Measurements from ENCODE around the gene TRIP4.
"Not testable (repeated sequence)": the region's sequence is repeated elsewhere in the genome, so short reads cannot be mapped to it uniquely, and the experiment has no call there.

TRIP4 gene

DNA sequence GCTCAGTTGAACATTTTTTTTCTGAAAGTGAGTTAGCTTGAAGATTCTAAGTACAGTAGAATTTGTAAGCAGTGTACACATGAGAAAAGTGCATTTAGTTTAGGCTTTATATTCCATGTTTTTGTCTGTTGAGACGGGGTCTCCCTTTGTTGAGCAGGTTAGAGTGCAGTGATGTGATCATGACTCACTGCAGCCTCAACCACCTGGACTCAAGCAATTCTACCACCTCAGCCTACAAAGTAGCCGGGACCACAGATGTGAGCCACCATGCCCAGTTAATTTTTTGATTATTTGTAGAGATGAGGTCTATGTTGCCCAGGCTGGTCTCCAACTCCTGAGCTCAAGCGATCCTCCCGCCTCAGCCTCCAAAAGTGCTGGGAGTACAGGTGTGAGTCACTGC, 26.4 kb upstream of the TRIP4 start:
- no peak for TF ChIP-seq GATA1 (IDR thresholded peaks at IDR 0.05; ENCODE audit: low read depth, low read length)
- TF ChIP-seq POLR2A (IDR thresholded peaks at IDR 0.05; ENCODE audit: low read length), result no peak
- DNase-seq, result no peak

DNA sequence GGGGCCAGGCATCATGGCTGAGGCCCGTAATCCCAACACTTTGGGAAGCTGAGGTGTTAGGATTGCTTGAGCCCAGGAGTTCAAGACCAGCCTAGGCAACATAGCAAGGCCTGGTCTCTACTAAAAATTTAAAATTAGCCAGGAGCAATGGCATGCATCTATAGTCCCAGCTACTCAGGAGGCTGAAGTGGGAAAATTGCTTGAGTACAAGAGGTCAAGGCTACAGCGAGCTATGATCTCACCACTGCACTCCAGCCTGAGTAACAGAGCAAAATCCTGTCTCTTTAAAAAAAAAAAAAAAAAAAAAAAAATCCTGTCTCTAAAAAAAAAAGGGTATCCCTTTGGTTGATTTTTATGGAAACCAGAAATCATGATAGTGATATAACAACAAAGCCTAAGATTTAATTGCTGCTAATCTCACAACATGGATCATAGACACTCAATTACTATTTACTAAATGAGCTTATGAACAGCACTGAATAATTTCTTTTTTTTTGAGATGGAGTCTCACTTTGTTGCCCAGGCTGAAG, 18.5 kb upstream of the TRIP4 start:
- no peak for DNase-seq
- TF ChIP-seq POLR2A (IDR thresholded peaks at IDR 0.05; ENCODE audit: low read length), result no peak
- no peak for TF ChIP-seq GATA1 (IDR thresholded peaks at IDR 0.05; ENCODE audit: low read depth, low read length)

DNA sequence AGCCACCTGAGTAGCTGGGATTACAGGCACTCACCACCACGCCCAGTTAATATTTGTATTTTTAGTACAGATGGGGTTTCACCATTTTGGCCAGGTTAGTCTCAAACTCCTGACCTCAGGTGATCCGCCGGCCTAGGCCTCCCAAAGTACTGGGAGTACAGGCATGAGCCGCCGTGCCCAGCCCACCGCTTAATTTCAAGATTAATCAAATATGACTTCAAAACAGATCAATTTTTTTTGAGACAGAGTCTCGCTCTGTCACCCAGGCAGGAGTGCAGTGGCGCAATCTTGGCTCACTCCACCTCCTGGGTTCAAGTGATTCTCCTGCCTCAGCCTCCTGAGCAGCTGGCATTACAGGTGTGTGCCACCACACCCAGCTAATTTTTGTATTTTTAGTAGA, 16.3 kb upstream of the TRIP4 start:
- DNase-seq, result not testable (repeated sequence)

DNA sequence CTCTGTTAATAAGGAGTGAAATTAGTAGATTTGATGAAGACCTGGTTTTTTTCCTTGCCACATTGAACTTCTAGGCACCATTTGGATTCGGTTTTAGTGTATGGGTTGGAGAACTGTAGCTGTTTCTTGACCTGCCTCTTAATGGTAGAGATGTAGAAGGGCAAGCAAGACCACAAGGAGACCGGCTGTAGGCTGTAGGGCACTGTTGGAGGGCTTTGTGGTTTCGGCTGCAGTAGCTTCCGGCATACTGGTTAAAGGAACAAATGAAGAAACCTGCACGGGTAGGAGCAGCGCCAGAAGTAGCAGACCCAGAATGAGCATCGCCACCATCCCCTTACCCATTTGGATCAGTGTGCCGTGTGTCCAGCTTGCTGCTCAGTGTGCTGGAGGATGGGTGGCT, 14.3 kb upstream of the TRIP4 start:
- no peak for DNase-seq
- TF ChIP-seq POLR2A (IDR thresholded peaks at IDR 0.05; ENCODE audit: low read length) (no peak), GATA1 (IDR thresholded peaks at IDR 0.05; ENCODE audit: low read depth, low read length) (no peak)

DNA sequence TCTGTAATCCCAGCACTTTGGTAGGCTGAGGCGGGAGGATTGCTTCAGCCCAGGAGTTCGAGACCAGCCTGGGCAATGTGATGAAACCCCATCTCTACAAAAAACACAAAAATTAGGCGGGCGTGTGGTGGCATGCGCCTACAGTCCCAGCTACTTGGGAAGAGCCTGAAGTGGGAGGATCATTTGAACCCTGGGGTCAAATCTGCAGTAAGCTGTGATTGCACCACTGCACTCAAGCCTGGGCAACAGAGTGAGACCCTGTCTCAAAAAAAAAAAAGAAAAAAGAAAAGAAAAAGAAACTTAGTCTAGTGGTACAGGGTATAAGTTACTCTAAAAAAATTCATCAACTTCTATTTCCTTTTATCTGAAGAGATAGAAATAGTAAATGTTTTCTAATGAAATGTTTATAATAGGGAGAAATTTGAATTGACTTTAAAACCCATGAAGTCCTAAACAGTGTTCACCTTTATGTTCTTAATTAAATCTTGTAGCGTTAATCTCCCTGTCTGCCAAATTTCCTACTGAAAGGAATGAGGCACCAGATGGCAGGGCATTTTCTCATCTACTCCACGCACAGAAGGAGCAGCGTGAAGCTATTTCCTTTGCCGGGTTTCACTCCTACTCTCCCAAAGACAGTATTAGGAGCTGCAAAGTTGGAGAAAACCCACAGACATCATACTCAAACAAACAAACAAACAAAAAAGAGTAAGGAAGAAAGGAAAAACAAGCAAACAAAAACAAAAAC, 8.2 kb upstream of the TRIP4 start:
- DNase-seq, result peak in 1 of 2 experiments; percentile 16
- TF ChIP-seq POLR2A (IDR thresholded peaks at IDR 0.05; ENCODE audit: low read length) (no peak), GATA1 (IDR thresholded peaks at IDR 0.05; ENCODE audit: low read depth, low read length) (no peak)

DNA sequence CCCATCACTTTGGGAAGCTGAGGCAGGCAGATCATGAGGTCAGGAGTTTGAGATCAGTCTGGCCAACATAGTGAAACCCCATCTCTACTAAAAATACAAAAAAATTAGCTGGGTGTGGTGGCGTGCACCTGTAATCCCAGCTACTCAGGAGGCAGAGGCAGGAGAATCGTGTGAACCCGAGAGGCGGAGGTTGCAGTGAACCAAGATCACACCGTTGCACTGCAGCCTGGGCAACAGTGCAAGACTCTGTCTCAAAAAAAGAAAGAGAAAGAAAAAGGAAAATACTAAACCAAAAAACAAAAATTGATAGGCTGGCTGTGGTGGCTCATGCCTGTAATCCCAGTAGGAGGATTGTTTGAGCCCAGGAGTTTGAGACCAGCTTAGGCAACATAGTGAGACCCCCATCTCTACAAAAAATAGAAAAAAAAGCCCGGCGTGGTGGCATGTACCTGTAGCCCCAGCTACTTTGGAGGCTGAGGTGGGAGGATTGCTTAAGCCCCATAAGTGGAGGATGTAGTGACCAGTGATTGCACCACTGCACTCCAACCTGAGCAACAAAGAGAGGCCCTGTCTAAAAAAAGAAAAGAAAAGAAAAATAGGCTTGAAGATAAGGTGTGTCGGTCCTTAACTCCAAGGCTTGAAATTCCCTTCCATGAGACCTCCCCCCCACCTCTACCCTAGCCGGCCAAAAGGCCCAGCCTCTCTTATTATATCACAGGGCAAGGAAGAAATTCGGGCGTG, 7.3 kb upstream of the TRIP4 start:
- peak; percentile 50 to 63 for DNase-seq

DNA sequence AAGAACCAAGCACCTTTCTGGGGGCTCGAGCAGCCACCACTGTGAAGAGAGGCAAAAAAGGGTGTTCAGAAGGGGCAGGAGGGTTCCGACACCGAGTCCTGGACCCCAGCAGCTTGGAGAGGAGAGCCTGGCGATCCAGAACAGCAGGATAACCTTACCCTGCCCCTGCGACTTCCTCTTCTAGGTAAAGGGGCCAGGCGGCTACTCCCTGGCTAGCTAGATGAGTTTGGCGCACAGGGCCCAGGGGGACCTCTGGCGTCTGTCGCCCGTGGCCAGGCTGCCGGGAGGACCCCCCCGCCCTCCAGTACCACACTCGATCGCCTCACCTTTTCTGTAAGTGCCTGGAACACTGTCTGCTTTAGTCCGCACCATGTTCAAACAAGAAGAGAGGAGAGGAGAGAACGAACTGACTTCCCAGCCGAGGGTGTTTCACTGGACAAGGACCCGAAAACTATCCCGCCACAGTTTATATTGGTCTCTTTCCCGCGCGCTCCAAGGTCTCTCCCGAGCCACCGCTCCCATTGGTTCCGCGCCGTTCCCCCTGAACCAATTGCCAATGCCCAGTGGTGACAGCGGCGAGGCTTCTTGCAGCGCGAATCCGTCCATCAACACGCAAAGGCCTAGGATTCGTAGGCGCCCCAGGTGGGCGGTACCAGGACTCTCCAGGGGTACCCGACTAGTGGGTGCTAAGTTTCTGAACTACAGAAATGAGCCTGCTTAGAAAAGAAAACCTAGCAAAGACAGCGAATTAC, 6.5 kb upstream of the TRIP4 start, which contains the start of gene PCLAF:
PCLAF (minus strand) TSS at position 442 of the 752 bp plus-strand sequence; CDS start at position 372, 70 bp downstream.
- TF ChIP-seq POLR2A (IDR thresholded peaks at IDR 0.05; ENCODE audit: low read length) (peak; percentile 98), GATA1 (IDR thresholded peaks at IDR 0.05; ENCODE audit: low read depth, low read length) (no peak)
- DNase-seq, result peak; percentile 97 to 98

DNA sequence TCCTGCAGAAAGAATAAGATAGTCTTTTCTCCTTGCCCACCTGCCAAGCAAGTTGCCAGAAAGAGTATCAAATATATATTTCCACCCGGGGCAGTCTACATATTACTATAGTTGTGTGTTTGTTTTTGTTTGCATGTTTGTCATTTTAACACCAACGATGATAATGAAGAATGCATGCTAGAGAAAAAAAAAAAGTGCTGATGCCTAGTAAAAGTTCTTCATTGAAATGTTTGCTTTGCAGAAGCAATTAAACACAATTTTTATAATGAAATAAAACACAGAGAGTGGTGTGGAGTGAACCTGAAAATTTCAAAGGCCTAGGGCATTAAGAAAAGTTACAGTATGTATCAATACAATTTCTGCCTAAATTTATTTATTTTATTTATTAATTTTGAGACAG, 3.9 kb upstream of the TRIP4 start:
- TF ChIP-seq POLR2A (IDR thresholded peaks at IDR 0.05; ENCODE audit: low read length) (no peak), GATA1 (IDR thresholded peaks at IDR 0.05; ENCODE audit: low read depth, low read length) (no peak)
- DNase-seq, result no peak

DNA sequence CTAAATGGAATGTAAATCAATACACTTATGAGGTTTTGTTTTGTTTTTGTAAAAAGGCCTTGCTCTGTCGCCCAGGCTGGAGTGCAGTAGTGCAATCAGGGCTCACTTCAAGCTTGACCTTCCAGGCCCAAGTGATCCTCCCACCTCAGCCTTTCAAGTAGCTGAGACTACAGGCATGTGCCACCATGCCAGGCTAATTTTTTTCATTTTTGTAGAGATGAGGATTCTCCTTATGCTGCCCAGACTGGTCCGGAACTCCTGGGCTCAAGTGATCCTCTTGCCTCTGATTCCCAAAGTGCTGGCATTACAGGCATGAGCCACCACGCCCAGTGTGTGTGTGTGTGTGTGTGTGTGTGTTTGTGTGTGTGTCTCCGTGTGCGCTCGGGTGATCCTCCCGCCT, 1.3 kb upstream of the TRIP4 start:
- DNase-seq, result no peak
- TF ChIP-seq POLR2A (IDR thresholded peaks at IDR 0.05; ENCODE audit: low read length), result no peak
- TF ChIP-seq GATA1 (IDR thresholded peaks at IDR 0.05; ENCODE audit: low read depth, low read length), result no peak

DNA sequence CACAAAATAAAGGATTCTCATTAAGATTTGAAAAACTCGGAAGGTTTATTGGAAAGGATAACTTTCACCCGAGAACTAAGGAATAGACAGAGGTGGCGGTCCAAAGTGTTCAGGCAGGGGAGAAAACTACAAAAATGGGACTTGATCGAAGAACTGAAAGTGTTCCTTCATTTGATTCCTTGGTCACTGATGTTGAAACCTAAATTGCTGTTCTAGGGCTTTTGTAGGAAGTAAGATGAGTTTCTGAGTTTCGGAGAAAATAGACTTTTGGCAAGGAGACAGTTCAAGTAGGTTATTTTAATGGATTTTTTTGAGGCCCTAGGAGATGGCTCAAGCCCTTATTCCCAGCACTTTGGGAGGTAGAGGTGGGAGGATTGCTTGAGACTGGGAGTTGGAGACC, 1.4 kb downstream of the TRIP4 start:
- TF ChIP-seq POLR2A (IDR thresholded peaks at IDR 0.05; ENCODE audit: low read length) (no peak), GATA1 (IDR thresholded peaks at IDR 0.05; ENCODE audit: low read depth, low read length) (no peak)
- no peak for DNase-seq

DNA sequence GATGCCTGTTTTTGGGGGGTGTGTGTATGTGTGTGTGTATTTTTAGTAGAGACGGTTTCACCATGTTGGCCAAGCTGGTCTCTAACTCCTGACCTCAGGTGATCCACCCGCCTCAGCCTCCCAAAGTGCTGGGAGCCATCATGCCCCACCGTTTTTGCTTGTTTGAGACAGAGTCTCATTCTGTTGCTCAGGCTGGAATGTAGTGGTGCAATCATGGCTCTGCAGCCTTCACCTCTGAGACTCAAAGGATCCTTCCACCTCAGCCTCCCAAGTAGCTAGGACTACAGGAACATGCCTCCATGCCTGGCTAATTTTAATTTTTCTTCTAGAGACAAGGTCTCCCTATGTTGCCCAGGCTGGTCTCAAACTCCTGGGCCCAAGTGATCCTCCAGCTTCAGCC, 4.8 kb downstream of the TRIP4 start:
- DNase-seq, result not testable (repeated sequence)

DNA sequence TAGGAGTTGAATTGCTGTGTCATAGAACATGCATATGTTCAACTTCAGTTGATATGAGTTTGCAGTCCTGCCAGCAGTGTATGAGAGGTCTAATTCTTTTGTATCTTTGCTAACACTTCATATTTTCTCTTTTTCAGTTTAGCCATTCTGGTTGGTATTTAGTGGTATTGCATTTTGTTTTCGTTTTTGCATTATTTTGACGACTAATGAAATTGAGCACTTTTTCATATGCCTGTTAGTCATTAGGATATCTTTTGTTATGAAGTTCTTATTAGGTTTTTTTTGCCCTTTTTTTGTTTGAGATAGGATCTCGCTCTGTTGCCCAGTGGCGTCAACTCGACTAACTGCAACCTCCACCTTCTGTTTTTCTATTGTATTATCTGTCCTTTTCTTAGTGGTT, 9.2 kb downstream of the TRIP4 start:
- no peak for TF ChIP-seq GATA1 (IDR thresholded peaks at IDR 0.05; ENCODE audit: low read depth, low read length)
- TF ChIP-seq POLR2A (IDR thresholded peaks at IDR 0.05; ENCODE audit: low read length), result no peak

DNA sequence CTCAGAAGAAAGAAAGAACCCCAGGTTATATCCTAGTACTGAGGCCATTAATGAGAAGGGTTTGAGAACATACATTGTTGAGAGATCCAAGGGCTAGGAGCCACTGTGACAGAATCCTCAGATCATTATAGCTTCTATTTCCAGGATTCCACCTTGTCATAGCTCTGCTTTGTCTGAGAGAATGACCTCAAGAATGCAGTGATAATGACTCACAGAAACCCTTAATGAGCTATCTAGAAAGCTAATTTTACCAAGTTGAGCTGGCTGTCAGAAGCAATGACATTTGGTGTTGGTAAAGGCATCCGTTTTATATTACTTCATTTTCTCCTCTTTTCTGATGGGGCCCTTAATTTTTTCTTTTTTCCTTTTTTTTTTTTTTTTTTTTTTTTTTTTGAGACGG, 10.9 kb downstream of the TRIP4 start:
- no peak for TF ChIP-seq GATA1 (IDR thresholded peaks at IDR 0.05; ENCODE audit: low read depth, low read length)
- no peak for TF ChIP-seq POLR2A (IDR thresholded peaks at IDR 0.05; ENCODE audit: low read length)

More for the DNA sequence above, 9.2 kb downstream of the TRIP4 start:
- DNase-seq, result peak in 1 of 2 experiments; percentile 16

DNA sequence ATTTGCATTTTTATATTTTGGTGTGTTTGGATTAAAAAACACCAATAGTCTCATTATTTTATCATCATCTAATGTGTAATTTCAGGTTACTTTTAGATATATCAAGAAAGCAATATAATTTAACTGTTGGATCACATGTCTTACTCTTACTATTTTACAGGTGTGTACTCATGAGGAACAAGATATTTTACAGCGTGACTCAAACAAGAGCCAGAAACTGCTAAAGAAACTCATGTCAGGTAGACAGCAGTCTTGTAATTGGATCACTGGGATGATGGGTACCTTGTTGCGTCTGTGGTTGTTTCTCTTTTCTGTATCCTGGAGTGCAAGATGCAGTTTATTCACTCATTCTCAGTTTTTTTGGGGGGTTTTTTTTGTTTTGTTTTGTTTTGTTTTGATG, 12.9 kb downstream of the TRIP4 start:
- DNase-seq, result no peak
- no peak for TF ChIP-seq GATA1 (IDR thresholded peaks at IDR 0.05; ENCODE audit: low read depth, low read length)
- TF ChIP-seq POLR2A (IDR thresholded peaks at IDR 0.05; ENCODE audit: low read length), result no peak

More for the DNA sequence above, 10.9 kb downstream of the TRIP4 start:
- no peak for DNase-seq
